GM12892 (cell line): ENCODE measurements around the gene CPAMD8.

Experiments used
- POLR2A ChIP-seq: IDR thresholded peaks from 2 replicates; pipeline ENCODE4 v1.6.1; 2011; ENCODE audit warnings: low read depth, low read length, control low read depth
- POLR2AphosphoS5 ChIP-seq: IDR thresholded peaks from 2 replicates; pipeline ENCODE4 v1.6.1; 2011; ENCODE audit warnings: low read depth, low read length, control low read depth
- TAF1 ChIP-seq: IDR thresholded peaks from 2 replicates; pipeline ENCODE4 v1.6.1; 2011; ENCODE audit warnings: low read depth, mild to moderate bottlenecking, control low read depth, low read length, borderline replicate concordance

- peak; percentile 10; the same call in 1 of the 2 replicates for TF ChIP-seq POLR2A
- TF ChIP-seq TAF1, result no peak
- TF ChIP-seq POLR2AphosphoS5, result no peak
Observed at GRCh38 chr19:17075864-17076542, 49.4 kb upstream of the CPAMD8 start.
